ENCODE measurements around the gene CYP19A1.

GRCh38 chr15:51205050-51205975, 133.1 kb downstream of the CYP19A1 start:
- TF ChIP-seq CTCF (IDR thresholded peaks at IDR 0.05), result no peak
- TF ChIP-seq POLR2A (IDR thresholded peaks at IDR 0.05), result no peak
- no peak for TF ChIP-seq EP300 (IDR thresholded peaks at IDR 0.05)

All from sigmoid colon (tissue), 4 donors.